GM19193 (cell line): Measurements from ENCODE around the gene OR52M1.

Experiments
- POLR2A ChIP-seq: IDR thresholded peaks from 4 replicates; pipeline ENCODE4 v1.6.1; 2011; ENCODE audit not compliant: insufficient read depth, insufficient read length; ENCODE audit errors: extremely low read depth

OR52M1 gene

DNA sequence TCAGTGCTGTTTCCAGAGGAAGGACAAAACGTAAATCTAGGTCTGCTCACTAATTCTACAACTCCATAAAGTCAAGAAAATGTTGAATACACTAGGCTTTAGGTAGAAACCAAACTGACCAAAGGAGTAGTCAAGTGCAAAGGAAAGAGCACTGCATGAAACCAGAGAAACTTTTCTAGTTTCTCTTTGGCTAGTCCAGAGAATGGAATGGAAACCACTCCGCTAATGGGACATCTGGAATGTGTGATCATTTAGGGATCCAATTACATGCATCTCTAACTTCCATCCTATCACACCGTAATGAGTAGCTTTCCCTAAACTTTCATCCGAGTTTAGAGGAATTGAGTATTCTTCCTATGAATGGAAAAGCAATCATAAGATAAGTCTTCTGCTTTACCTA, 2.4 kb downstream of the OR52M1 start:
- TF ChIP-seq POLR2A: no peak

DNA sequence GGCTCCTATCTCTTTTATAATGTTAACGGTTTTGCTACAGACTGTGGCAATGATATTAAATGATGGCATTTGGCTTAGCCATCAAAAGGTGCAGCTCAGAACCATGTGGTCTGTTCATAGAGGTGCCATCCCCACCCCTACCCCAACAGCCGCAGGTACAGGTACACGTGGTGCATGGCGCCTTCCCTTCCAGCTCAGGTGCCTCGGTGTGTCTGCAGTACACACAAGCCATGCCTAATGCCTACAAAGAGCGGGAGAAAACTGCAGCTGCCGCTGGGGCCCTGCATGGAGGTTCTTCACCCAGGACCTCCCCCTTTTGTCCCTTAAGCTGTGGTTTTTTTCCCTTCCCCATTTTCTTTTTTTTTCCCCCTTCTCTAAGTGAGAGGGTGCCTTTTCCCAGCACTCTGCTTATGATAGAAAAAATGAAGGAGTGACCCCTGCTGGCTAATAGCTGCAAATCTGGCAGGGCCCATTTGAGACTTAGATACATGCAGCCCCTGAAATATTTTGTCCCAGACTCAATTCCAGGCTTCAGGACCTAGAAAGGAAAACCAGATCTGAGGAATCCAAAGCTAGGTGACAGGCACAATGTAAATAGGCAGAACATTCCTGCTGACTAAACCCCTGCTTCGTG, 6.5 kb downstream of the OR52M1 start:
- TF ChIP-seq POLR2A: no peak

DNA sequence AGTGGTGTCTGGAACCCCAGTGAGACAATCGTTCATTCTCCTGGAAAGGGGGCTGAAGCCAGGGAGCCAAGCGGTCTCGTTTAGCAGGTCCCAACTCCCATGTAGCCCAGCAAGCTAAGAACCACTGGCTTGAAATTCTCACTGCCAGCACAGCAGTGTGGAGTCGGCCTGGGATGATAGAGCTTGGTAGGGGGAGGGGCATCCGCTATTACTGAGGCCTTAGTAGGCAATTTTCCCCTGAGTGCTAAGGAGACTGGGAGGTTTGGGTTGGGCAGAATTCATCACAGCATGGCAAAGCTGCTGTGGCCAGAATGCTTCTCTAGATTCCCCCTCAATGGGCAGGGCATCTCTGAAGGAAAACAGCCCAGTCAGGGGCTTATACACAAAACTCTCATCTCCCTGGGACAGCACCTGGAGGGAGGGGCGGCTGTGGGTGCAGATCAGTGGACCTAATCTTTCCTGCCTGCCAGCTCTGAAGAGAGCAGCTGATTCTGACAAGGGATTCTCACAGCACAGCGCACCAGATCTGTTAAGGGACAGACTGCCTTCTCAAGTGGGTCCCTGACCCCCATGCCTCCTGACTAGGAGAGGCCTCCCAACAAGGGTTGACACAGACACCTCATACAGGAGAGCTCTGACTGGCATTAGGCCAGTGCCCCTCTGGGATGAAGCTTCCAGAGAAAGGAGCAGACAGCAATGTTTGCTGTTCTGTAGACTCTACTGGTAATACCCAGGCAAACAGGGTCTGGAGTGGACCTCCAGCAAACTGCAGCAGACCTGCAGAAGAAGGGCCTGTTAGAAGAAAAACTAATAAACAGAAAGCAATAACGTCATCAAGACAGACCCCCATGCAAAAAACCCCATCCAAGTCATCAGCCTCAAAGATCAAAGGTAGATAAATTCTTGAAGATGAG, 14.8 kb downstream of the OR52M1 start:
- TF ChIP-seq POLR2A: no peak

DNA sequence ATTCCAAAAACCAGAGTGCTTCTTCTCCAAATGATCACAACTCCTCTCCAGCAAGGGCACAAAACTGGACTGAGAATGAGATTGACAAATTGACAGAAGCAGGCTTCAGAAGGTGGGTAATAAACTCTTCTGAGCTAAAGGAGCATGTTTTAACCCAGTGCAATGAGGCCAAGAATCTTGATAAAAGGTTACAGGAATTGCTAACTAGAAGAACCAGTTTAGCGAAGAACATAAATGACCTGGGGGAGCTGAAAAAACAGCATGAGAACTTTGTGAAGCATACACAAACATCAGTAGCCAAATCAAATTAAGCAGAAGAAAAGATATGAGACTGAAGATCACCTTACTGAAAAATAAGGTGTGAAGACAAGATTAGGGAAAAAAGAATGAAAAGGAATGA, 15.5 kb downstream of the OR52M1 start:
- TF ChIP-seq POLR2A: no peak

DNA sequence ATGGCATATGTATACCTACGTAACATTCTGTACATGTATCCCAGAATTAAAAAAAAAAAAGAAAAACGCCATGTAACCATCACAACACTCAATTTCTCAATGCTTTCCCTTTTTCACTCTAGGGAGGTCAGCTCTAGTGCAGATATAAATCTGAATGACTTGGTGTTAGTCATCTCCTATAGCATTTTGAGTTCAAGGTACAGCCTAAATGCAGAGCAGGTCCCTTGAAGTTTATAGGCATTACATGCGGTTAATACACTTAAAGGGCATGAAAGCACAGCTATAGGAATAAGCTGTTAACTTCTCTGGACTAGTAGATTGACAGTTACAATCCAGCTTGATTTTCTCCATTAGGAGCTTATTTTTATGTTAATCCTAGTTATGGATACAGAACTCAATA, 20.4 kb downstream of the OR52M1 start:
- no peak for TF ChIP-seq POLR2A

DNA sequence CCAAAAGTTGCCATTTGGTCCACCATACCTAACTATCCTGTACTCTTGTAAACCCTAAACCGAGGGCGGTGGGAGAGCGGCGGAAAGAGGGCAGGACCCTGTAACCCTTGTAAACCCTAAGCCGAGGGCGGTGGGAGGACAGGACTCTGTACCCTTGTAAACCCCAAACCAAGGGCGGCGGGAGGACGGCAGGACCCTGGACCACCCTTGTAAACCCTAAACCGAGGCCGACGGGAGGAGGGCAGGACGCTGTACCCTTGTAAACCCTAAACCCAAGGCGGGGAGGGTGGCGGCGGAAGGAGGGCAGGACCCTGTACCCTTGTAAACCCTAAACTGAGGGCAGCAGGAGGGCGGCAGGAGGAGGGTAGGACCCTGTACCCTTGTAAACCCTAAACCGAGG, 24.1 kb downstream of the OR52M1 start:
- no peak for TF ChIP-seq POLR2A

DNA sequence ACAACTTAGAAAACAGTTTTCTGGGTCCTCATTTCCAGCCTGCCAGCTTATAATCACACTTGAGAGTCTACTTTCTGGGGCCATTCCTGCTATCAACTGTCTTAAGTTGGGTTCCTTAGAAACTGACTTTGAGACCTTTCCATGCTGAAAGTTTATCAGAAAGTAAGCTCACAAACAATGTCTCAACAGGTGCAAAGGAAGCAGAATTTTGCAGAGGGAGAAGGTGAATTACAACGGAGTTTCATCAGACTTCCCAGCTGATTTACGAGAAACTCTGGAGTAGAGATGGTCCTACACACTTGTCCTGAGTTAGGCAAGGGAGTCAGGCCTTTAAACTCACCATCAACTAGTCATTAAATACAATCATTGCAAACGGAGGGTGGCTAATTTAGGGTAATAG, 31.9 kb downstream of the OR52M1 start:
- TF ChIP-seq POLR2A: no peak

DNA sequence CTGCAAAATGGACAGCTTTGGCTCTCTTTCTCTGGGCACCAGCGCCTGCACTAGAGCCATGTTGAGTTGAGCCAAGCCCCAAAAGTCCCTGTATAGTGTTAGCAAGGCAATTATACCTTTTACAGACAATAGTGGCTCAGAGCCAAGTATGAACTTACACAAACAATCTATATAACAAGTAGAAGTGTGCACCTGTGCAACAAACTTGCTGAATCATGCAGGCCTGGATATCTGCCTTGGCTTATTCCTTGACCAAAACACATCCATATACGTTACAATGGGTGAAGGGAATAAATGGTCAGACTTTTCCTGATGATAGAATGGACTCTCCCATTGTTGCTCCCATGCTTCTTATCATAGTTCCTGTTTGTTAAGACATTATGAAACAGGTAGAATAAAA, 32.8 kb downstream of the OR52M1 start:
- TF ChIP-seq POLR2A: no peak

DNA sequence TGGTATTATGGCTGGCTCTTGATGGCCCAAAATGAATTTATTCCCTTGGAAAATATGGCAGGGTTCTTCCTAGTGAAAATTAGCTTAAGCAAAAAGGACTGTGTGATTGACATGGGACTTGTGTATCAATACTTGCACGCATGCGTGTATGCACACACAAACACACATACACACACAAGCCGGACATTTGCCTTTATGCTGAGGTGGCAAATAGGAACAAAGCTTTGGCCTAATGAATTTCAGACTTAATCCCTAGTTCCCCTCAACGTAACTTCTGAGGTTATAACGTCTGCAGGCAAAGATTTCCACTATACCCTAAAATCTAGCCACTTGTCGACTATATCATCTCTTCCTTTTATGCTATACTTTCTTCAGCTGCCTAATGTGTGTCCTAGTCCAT, 33.6 kb downstream of the OR52M1 start:
- no peak for TF ChIP-seq POLR2A

DNA sequence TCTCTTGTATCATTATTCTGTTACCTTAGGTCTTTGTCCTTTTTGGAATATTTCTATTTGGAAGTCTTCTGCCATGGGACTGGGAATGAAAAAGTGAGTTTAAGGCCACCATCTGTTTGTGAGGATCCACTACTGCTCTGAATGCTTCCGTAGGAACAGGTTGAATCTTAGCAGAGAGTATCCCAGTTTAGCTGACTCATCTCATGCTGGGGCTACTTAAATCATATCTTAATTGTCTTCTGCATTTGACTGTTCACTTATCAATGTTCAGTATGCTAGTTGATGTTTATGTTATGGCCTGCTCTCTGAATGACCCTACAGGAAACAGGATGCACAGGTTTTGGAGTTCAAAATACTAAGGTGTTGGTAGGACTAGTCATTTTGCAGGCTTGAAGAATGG, 35.1 kb downstream of the OR52M1 start:
- no peak for TF ChIP-seq POLR2A

DNA sequence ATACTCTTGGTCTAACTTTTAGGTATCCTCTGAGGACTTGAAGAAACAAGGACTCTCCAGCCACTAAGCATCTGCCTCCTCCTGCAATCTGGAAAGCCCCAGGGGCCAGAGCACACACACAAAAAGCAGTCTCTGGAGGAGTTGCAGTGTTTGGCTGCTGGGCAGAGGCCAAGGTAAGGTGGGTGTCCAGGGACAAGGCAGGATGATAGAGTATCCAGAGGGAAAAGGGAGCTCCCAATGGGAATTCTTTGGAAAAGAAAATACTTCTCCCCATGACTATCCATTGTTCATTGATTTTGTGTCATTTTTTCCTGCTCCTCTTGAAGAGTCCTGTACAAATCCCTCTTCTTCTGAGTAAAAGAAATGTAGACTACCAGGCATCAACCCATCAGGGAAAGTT, 36.5 kb downstream of the OR52M1 start, which contains the start of gene OR52I2:
Gene OR52I2, plus strand, starts transcription at position 301 of the 400 bp plus-strand sequence.
- no peak for TF ChIP-seq POLR2A

DNA sequence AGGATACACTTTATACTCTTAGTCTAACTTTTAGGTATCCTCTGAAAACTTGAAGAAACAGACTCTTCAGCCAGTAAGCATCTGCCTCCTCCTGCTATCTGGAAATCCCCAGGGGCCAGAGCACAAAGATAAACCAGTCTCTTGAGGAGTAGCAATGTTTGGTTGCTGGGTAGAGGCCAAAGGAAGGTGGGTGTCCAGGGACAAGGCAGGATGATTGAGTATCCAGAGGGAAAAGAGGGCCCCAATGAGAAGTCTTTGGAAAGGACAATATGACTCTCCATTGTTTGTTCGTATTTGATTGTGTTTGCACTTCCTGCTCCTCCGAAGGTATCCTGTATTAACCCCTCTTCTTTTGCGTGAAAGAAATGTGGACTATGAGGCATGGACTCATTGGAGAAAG, 44.0 kb downstream of the OR52M1 start:
- no peak for TF ChIP-seq POLR2A

DNA sequence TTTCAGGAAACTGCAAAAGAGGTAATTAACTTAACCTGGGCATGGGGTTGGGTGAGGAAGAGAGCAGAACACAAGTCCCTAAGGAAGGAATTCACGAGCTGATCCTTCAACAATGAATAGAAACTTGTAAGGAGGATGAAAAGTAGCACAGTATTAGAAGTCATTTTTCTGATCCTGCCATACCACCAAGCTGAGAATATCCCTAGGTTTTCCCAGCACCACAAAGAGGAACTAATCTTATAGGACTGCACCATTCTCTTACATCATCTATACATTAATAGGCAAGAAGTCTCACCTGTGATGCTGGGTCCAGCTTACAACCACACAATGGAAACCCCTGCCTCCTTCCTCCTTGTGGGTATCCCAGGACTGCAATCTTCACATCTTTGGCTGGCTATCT, 48.7 kb downstream of the OR52M1 start, which contains the start of gene OR52I1:
Gene OR52I1, plus strand, starts transcription at position 301 of the 400 bp plus-strand sequence. Its CDS starts 0 bp downstream, at position 301.
- no peak for TF ChIP-seq POLR2A
